ENCODE data around the gene DBI.
A peak's percentile ranks its signal among the peaks of the same experiment; 100 is the strongest.

Gene DBI

GRCh38 chr2:119365436-119365835, 1.3 kb upstream of the DBI start:
- no peak for TF ChIP-seq FOXP2 (optimal IDR thresholded peaks at IDR 0.05; ENCODE audit: borderline replicate concordance, extremely low read depth, extremely low read length, insufficient read depth)
- TF ChIP-seq REST (IDR thresholded peaks at IDR 0.05; ENCODE audit: insufficient read depth in 1 of 2, low read depth in 2 of 2, low read length in 2 of 2): no peak
- TF ChIP-seq POLR2AphosphoS5 (IDR thresholded peaks at IDR 0.05; ENCODE audit: low read depth, low read length): no peak
- TF ChIP-seq TAF1 (IDR thresholded peaks at IDR 0.05; ENCODE audit: borderline replicate concordance, insufficient read depth, low read length): no peak
- no peak for TF ChIP-seq SIN3A (IDR thresholded peaks at IDR 0.05; ENCODE audit: borderline replicate concordance, insufficient read depth, low read length)

GRCh38 chr2:119366161-119366648, 572 bp upstream of the DBI start:
- no peak for TF ChIP-seq POLR2AphosphoS5 (IDR thresholded peaks at IDR 0.05; ENCODE audit: low read depth, low read length)
- no peak for TF ChIP-seq SIN3A (IDR thresholded peaks at IDR 0.05; ENCODE audit: borderline replicate concordance, insufficient read depth, low read length)
- no peak for TF ChIP-seq TAF1 (IDR thresholded peaks at IDR 0.05; ENCODE audit: borderline replicate concordance, insufficient read depth, low read length)
- no peak for TF ChIP-seq FOXP2 (optimal IDR thresholded peaks at IDR 0.05; ENCODE audit: borderline replicate concordance, extremely low read depth, extremely low read length, insufficient read depth)
- no peak for TF ChIP-seq REST (IDR thresholded peaks at IDR 0.05; ENCODE audit: insufficient read depth in 1 of 2, low read depth in 2 of 2, low read length in 2 of 2)

- no peak for TF ChIP-seq POLR2AphosphoS5 (IDR thresholded peaks at IDR 0.05; ENCODE audit: low read depth, low read length)
- TF ChIP-seq SIN3A (IDR thresholded peaks at IDR 0.05; ENCODE audit: borderline replicate concordance, insufficient read depth, low read length): no peak
- TF ChIP-seq REST (IDR thresholded peaks at IDR 0.05; ENCODE audit: insufficient read depth in 1 of 2, low read depth in 2 of 2, low read length in 2 of 2): no peak
- peak; percentile 7 for TF ChIP-seq FOXP2 (optimal IDR thresholded peaks at IDR 0.05; ENCODE audit: borderline replicate concordance, extremely low read depth, extremely low read length, insufficient read depth)
- TF ChIP-seq TAF1 (IDR thresholded peaks at IDR 0.05; ENCODE audit: borderline replicate concordance, insufficient read depth, low read length): no peak
These were observed 809 bp downstream of the DBI start for GRCh38 chr2:119367472-119368099.

- TF ChIP-seq SIN3A (IDR thresholded peaks at IDR 0.05; ENCODE audit: borderline replicate concordance, insufficient read depth, low read length) (no peak), TAF1 (IDR thresholded peaks at IDR 0.05; ENCODE audit: borderline replicate concordance, insufficient read depth, low read length) (no peak), FOXP2 (optimal IDR thresholded peaks at IDR 0.05; ENCODE audit: borderline replicate concordance, extremely low read depth, extremely low read length, insufficient read depth) (no peak), REST (IDR thresholded peaks at IDR 0.05; ENCODE audit: insufficient read depth in 1 of 2, low read depth in 2 of 2, low read length in 2 of 2) (no peak), POLR2AphosphoS5 (IDR thresholded peaks at IDR 0.05; ENCODE audit: low read depth, low read length) (no peak)
These were observed 3.1 kb downstream of the DBI start for GRCh38 chr2:119369845-119370244.

Measured in PFSK-1 (cell line).